GM18951 (cell line): ENCODE results near the gene KIAA0753.

Source experiments
- POLR2A ChIP-seq: IDR thresholded peaks from 4 replicates; pipeline ENCODE4 v1.6.1; 2011; ENCODE audit warnings: mild to moderate bottlenecking; ENCODE audit not compliant: insufficient read length, insufficient read depth; ENCODE audit errors: extremely low read depth
- in situ Hi-C: fragments of 300-500 bp; cut with MboI; formaldehyde crosslinking; loops from one replicate; pipeline ENCODE4 v1.12.0; 2022; ENCODE audit warnings: low sequenced_read_pairs, mixed read lengths, inconsistent platforms; ENCODE audit not compliant: unreplicated experiment

The KIAA0753 gene

DNA sequence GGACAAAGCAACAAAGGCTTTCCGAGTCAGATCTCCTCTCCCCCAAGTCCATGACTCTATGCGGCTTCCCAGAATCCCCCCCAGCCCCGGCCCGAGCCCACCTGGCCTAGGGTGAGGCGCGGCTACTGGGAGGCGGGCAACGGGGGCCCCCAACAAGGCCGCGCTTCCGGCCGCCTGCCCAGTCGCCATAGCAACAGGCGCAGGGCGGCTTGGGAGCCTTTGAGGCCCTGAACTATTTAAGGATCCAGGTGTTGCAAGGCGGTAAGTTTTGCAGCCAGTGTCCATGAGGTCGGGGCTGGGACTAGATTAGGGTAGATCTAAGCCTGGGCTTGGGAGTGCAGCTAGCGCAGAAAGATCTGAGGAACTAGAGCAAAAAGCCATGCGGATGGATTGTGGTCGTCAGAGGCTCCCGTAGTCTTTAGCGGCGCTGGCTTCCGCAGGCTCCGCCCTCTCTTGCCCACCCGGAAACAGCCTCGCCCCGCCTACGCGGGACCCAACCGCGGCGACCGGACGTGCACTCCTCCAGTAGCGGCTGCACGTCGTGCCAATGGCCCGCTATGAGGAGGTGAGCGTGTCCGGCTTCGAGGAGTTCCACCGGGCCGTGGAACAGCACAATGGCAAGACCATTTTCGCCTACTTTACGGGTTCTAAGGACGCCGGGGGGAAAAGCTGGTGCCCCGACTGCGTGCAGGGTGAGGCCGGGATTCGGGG lies at the start of gene KIAA0753, which contains the start of gene TXNDC17:
Gene KIAA0753 (minus strand): TSS at position 176 of the 711 bp plus-strand sequence. CDS start 5,608 bp downstream, outside the sequence.
Gene TXNDC17 (plus strand): TSS at position 525 of the 711 bp plus-strand sequence. CDS start 23 bp downstream, at position 548.
- peak; percentile 98 for TF ChIP-seq POLR2A
- in situ Hi-C loops, result no loop called here

DNA sequence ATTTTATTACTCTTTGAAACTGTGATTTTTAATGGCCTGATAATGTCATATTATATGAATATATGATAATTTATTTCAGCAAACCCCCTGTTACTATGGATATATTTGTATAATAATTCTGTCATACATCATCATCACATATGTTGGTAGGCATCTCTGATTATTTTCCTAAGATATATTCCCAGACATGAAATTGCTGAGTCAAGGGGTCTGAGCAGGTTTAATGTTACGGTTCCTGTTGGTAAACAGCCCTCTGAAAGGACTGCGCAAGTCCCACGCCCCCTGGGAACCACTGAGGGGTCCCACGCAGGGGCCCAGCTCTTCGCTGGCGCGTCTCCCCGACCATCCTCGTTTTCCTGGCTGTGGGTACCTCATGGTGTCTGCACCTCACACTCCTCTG lies 48.4 kb upstream of the KIAA0753 start:
- TF ChIP-seq POLR2A, result no peak
- in situ Hi-C loops, result no loop called here

- in situ Hi-C loops, result no loop called here
- TF ChIP-seq POLR2A, result no peak
These were observed 45.5 kb upstream of the KIAA0753 start for GRCh38 chr17:6686026-6686425.

- in situ Hi-C loops, result no loop called here
- TF ChIP-seq POLR2A, result no peak
These were observed 44.6 kb upstream of the KIAA0753 start for GRCh38 chr17:6684881-6685767.

DNA sequence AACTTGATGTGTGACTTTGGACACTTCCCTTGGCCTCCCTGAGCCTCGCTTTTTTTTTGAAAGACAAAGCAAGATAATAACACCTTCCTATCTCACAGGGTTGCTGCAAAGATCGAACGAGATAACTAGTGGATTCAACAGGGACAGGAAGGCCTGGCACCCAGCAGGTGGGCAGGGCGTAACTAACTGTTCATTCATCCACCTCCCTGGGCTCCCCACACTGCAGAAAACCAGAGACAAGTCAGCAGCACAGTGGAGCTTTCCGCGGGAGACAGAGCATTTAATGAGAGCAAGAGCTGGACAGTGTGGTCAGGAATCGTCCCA lies 43.9 kb upstream of the KIAA0753 start:
- in situ Hi-C loops, result no loop called here
- no peak for TF ChIP-seq POLR2A

- in situ Hi-C loops, result no loop called here
- TF ChIP-seq POLR2A, result no peak
These were observed 43.4 kb upstream of the KIAA0753 start for GRCh38 chr17:6683730-6684459.

- in situ Hi-C loops, result no loop called here
- no peak for TF ChIP-seq POLR2A
These were observed 42.7 kb upstream of the KIAA0753 start for GRCh38 chr17:6683081-6683684.

DNA sequence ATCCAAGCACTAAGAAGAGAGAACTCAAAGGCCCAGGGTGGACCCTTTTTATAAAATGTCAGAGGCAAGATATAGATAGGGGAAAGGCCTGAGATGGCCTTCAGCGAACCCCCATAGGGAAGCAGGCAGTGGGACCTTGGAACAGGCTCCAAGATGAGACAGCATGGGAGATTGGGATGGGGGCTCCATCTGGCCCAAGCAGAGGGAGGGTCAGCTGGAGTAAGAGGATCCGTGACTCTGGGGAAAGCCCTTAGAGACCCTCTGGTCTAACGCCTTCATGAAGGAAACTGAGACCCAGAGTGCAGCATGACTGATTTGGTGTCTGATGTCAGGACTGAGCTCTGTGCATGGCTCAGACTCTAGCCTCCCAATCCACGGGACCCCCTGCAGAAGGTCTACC lies 41.8 kb upstream of the KIAA0753 start:
- in situ Hi-C loops, result no loop called here
- no peak for TF ChIP-seq POLR2A

DNA sequence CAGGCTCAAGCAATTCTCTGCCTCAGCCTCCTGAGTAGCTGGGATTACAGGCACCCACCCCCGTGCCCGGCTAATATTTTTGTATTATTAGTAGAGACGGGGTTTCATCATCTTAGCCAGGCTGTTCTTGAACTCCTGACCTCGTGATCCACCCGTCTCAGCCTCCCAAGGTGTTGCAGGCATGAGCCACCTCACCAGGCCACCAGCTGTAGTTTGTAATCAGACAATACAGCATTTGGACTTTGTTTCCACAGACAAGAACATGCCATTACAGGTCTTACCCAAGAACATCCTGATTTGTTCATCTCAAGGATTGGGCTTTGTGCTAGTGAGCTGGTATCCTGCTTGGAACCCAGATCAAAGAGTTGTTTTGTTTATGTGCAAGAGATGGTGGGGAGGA lies 41.2 kb upstream of the KIAA0753 start:
- TF ChIP-seq POLR2A, result no peak
- in situ Hi-C loops, result no loop called here

GRCh38 chr17:6681176-6681575 lies 40.7 kb upstream of the KIAA0753 start:
- no peak for TF ChIP-seq POLR2A
- in situ Hi-C loops, result no loop called here

DNA sequence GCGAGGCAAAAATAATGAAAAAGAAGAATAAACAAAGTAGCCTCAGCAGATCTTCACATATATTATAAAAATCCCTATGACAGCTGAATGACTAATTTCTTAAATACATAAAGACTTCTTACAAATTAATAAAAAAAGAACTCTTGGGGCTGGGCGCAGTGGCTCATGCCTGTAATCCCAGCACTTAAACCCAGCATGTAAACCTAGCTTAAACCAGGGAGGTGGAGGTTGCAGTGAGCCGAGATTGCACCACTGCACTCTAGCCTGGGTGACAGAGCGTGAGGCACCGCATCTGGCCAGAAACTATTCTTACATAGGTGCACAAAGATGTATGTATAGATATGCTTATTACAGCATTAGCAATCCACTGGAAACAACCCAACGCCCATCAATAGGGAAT lies 38.7 kb upstream of the KIAA0753 start:
- no peak for TF ChIP-seq POLR2A
- in situ Hi-C loops, result no loop called here

- TF ChIP-seq POLR2A, result no peak
- in situ Hi-C loops, result no loop called here
These were observed 37.4 kb upstream of the KIAA0753 start for GRCh38 chr17:6677946-6678345.
